Activated CD4-positive, alpha-beta T cell treated with anti-CD3 and anti-CD28 coated beads, Interleukin-2, amount 50 U/mL, for 4 hours (primary cell): ENCODE results near the gene SLC35F3.

Experiments used
- DNase-seq, 2 experiments: peaks; one replicate each; pipeline ENCODE4 v3.0.0-alpha.2; 2020

The SLC35F3 gene

GRCh38 chr1:234265321-234265720 lies 360.8 kb downstream of the SLC35F3 start:
- DNase-seq = no peak

- DNase-seq = no peak
These were observed 361.4 kb downstream of the SLC35F3 start for GRCh38 chr1:234265861-234266260.

GRCh38 chr1:234270093-234270492 lies 365.6 kb downstream of the SLC35F3 start:
- DNase-seq = no peak

GRCh38 chr1:234270581-234271242 lies 366.2 kb downstream of the SLC35F3 start:
- no peak for DNase-seq

- no peak for DNase-seq
These were observed 366.7 kb downstream of the SLC35F3 start for GRCh38 chr1:234271243-234271606.

GRCh38 chr1:234272656-234273312 lies 368.3 kb downstream of the SLC35F3 start:
- no peak for DNase-seq

GRCh38 chr1:234273981-234274380 lies 369.5 kb downstream of the SLC35F3 start:
- no peak for DNase-seq

GRCh38 chr1:234276151-234276788 lies 371.8 kb downstream of the SLC35F3 start:
- DNase-seq = no peak

GRCh38 chr1:234277161-234277868 lies 372.8 kb downstream of the SLC35F3 start:
- no peak for DNase-seq

GRCh38 chr1:234279021-234279420 lies 374.5 kb downstream of the SLC35F3 start:
- no peak for DNase-seq

- DNase-seq = no peak
These were observed 376.0 kb downstream of the SLC35F3 start for GRCh38 chr1:234280500-234280899.

GRCh38 chr1:234281826-234282489 lies 377.5 kb downstream of the SLC35F3 start:
- no peak for DNase-seq

- DNase-seq = no peak
These were observed 381.7 kb downstream of the SLC35F3 start for GRCh38 chr1:234286206-234286605.

GRCh38 chr1:234288946-234289345 lies 384.5 kb downstream of the SLC35F3 start:
- DNase-seq = no peak

GRCh38 chr1:234289538-234290305 lies 385.2 kb downstream of the SLC35F3 start:
- no peak for DNase-seq

GRCh38 chr1:234292011-234292410 lies 387.5 kb downstream of the SLC35F3 start:
- DNase-seq = no peak

GRCh38 chr1:234292548-234292947 lies 388.1 kb downstream of the SLC35F3 start:
- DNase-seq = no peak

- DNase-seq = no peak
These were observed 389.8 kb downstream of the SLC35F3 start for GRCh38 chr1:234294109-234294817.

- DNase-seq = no peak
These were observed 390.6 kb downstream of the SLC35F3 start for GRCh38 chr1:234295068-234295467.

GRCh38 chr1:234295626-234296025 lies 391.1 kb downstream of the SLC35F3 start:
- no peak for DNase-seq

GRCh38 chr1:234296496-234296895 lies 392.0 kb downstream of the SLC35F3 start:
- DNase-seq = no peak

GRCh38 chr1:234297668-234298067 lies 393.2 kb downstream of the SLC35F3 start:
- no peak for DNase-seq
